GM19452 (cell line): ENCODE measurements around the gene DPH7.
"Not testable (repeated sequence)": the region's sequence is repeated elsewhere in the genome, so short reads cannot be mapped to it uniquely, and the experiment has no call there.

Source experiments
- ATAC-seq: cut with Tn5 transposase; IDR thresholded peaks from one replicate; pipeline ENCODE4 v1.9.1; 2021; ENCODE audit not compliant: unreplicated experiment

DPH7 gene

GRCh38 chr9:137521405-137521985 lies 57.2 kb downstream of the DPH7 start:
- no peak for ATAC-seq

- ATAC-seq: no peak
Observed at GRCh38 chr9:137520614-137521404, 57.9 kb downstream of the DPH7 start.

- ATAC-seq: no peak
Observed at GRCh38 chr9:137519553-137519952, 59.2 kb downstream of the DPH7 start.

GRCh38 chr9:137518661-137519459 lies 59.9 kb downstream of the DPH7 start:
- ATAC-seq: not testable (repeated sequence)

- no peak for ATAC-seq
Observed at GRCh38 chr9:137516144-137516917, 62.4 kb downstream of the DPH7 start.

GRCh38 chr9:137515338-137515724 lies 63.4 kb downstream of the DPH7 start:
- no peak for ATAC-seq

- no peak for ATAC-seq
Observed at GRCh38 chr9:137514691-137515337, 63.9 kb downstream of the DPH7 start.

GRCh38 chr9:137513801-137514570 lies 64.7 kb downstream of the DPH7 start:
- not testable (repeated sequence) for ATAC-seq

GRCh38 chr9:137513136-137513535 lies 65.6 kb downstream of the DPH7 start:
- ATAC-seq: not testable (repeated sequence)

- ATAC-seq: no peak
Observed at GRCh38 chr9:137511758-137512463, 66.8 kb downstream of the DPH7 start.

- ATAC-seq: not testable (repeated sequence)
Observed at GRCh38 chr9:137511126-137511525, 67.6 kb downstream of the DPH7 start.

GRCh38 chr9:137509198-137509597 lies 69.5 kb downstream of the DPH7 start:
- ATAC-seq: no peak

- no peak for ATAC-seq
Observed at GRCh38 chr9:137506702-137507171, 72.0 kb downstream of the DPH7 start.

GRCh38 chr9:137506274-137506673 lies 72.5 kb downstream of the DPH7 start:
- ATAC-seq: no peak

GRCh38 chr9:137505421-137506140 lies 73.1 kb downstream of the DPH7 start:
- no peak for ATAC-seq
